K562 (cell line): ENCODE results near the gene SLC16A10. TPM values are rescaled to one million over a fixed set of nuclear protein-coding genes. Genes with fewer than 3 reads are reported as not detected.

ENCODE experiments used
- C11orf30 ChIP-seq: fragments of 450-650 bp; IDR thresholded peaks from 2 replicates; pipeline ENCODE4 v1.6.1; 2016; ENCODE audit warnings: low read depth, mild to moderate bottlenecking
- DNMT1 ChIP-seq: fragments of 450-650 bp; IDR thresholded peaks from 2 replicates; pipeline ENCODE4 v1.6.1; 2016; ENCODE audit warnings: antibody characterized with exemption, mild to moderate bottlenecking
- KDM4B ChIP-seq, 2 experiments: fragments of 450-650 bp in 1 of 2; sonication (generic) in 1 of 2; IDR thresholded peaks; 2 replicates each; pipeline ENCODE4 v1.6.1; 2016 to 2017; ENCODE audit warnings: borderline replicate concordance in 2 of 2, antibody characterized with exemption in 1 of 2, low read depth in 1 of 2, mild to moderate bottlenecking in 1 of 2
- KDM5B ChIP-seq: fragments of 200-600 bp; sonication (generic); IDR thresholded peaks from 2 replicates; pipeline ENCODE4 v1.6.1; 2012; ENCODE audit warnings: low read depth, mild to moderate bottlenecking, moderate library complexity, low read length, control low read depth, inconsistent platforms; ENCODE audit not compliant: insufficient replicate concordance
- KLF1 ChIP-seq: fragments of 450-650 bp; IDR thresholded peaks from 2 replicates; pipeline ENCODE4 v1.6.1; 2016; ENCODE audit warnings: missing genetic modification characterization, missing compliant biosample characterization
- L3MBTL2 ChIP-seq: fragments of 450-650 bp; IDR thresholded peaks from 2 replicates; pipeline ENCODE4 v1.6.1; 2016; ENCODE audit warnings: mild to moderate bottlenecking, moderate library complexity
- MAZ ChIP-seq, 2 experiments: fragments of 450-650 bp in 1 of 2; sonication (generic) in 1 of 2; formaldehyde crosslinking; IDR thresholded peaks in 1 of 2; conservative IDR thresholded peaks in 1 of 2; 2 replicates each; pipeline versions ENCODE4 v1.4.0 to v1.5.0; 2020; ENCODE audit warnings: mild to moderate bottlenecking in 1 of 2, missing genetic modification reagents in 1 of 2
- NCOA2 ChIP-seq, 2 experiments: fragments of 450-650 bp; IDR thresholded peaks; 2 replicates each; pipeline ENCODE4 v1.6.1; 2018; ENCODE audit warnings: mild to moderate bottlenecking in 2 of 2, moderate library complexity in 1 of 2; ENCODE audit not compliant: partially characterized antibody in 2 of 2
- OTX1 ChIP-seq: fragments of 450-650 bp; formaldehyde crosslinking; IDR thresholded peaks from 2 replicates; pipeline ENCODE4 v1.4.0; 2022; ENCODE audit warnings: mild to moderate bottlenecking
- PHF21A ChIP-seq: fragments of 450-650 bp; IDR thresholded peaks from 2 replicates; pipeline ENCODE4 v1.6.1; 2017; ENCODE audit warnings: low read depth, borderline replicate concordance
- RAD21 ChIP-seq, 2 experiments: fragments of 250-450 bp in 1 of 2; fragments of 450-650 bp in 1 of 2; sonication (Bioruptor Pico) in 1 of 2; formaldehyde crosslinking in 1 of 2; IDR thresholded peaks in 1 of 2; conservative IDR thresholded peaks in 1 of 2; 2 replicates each; pipeline versions ENCODE4 v1.4.0 to v1.8.0; 2020 to 2022; ENCODE audit warnings: mild to moderate bottlenecking in 2 of 2, moderate library complexity in 1 of 2
- SAP30 ChIP-seq: fragments of 200-600 bp; sonication (generic); IDR thresholded peaks from 2 replicates; pipeline ENCODE4 v1.6.1; 2012; ENCODE audit warnings: borderline replicate concordance, low read depth, mild to moderate bottlenecking, moderate library complexity, low read length, control low read depth, inconsistent platforms; ENCODE audit not compliant: insufficient read depth, poor library complexity, severe bottlenecking
- SMAD1 ChIP-seq: fragments of 150-350 bp; IDR thresholded peaks from 2 replicates; pipeline ENCODE4 v1.6.1; 2014; ENCODE audit warnings: low read length, low read depth; ENCODE audit not compliant: partially characterized antibody
- TAF1 ChIP-seq: IDR thresholded peaks from 2 replicates; pipeline ENCODE4 v1.6.1; 2011; ENCODE audit warnings: mild to moderate bottlenecking, low read length, moderate library complexity; ENCODE audit not compliant: insufficient read depth, control insufficient read depth, severe bottlenecking; ENCODE audit errors: extremely low read depth
- ZBED1 ChIP-seq: IDR thresholded peaks from 2 replicates; pipeline ENCODE4 v1.6.1; 2014
- ZC3H4 ChIP-seq: sonication (generic); formaldehyde crosslinking; IDR thresholded peaks from 2 replicates; pipeline ENCODE4 v1.9.0; 2021; ENCODE audit warnings: missing genetic modification reagents, borderline replicate concordance
- ZNF561 ChIP-seq: fragments of 450-650 bp; formaldehyde crosslinking; conservative IDR thresholded peaks from 2 replicates; pipeline ENCODE4 v1.4.0; 2020; ENCODE audit warnings: mild to moderate bottlenecking, moderate library complexity
- ZNF75A ChIP-seq: fragments of 450-650 bp; formaldehyde crosslinking; IDR thresholded peaks from 2 replicates; pipeline ENCODE4 v1.4.0; 2020; ENCODE audit warnings: mild to moderate bottlenecking
- ZSCAN32 ChIP-seq: fragments of 450-650 bp; formaldehyde crosslinking; IDR thresholded peaks from 2 replicates; pipeline ENCODE4 v1.4.0; 2020; ENCODE audit warnings: mild to moderate bottlenecking, moderate library complexity
- polyA plus RNA-seq, 8 experiments: library from polyadenylated mRNA; depleted of rRNA in 4 of 8; stranded (reverse) in 5 of 8; unstranded in 3 of 8; fragments of >200 nt; fragmentation: Nextera tagmentation in 2 of 8; fragmentation: Illumina TruSeq in 1 of 8; extraction: Ambion mirVana in 2 of 8; extraction: Trizol in 1 of 8; gene quantifications; 2 replicates each; pipeline versions ENCODE4 v1.2.1 to v1.2.3, GENCODE V29; 2011 to 2014; ENCODE audit warnings: inconsistent platforms in 1 of 8, missing spikeins in 1 of 8
- total RNA-seq, 7 experiments: library from RNA; depleted of rRNA in 6 of 7; stranded (reverse); fragments of >200 nt in 6 of 7; fragmentation: Illumina TruSeq in 2 of 7; extraction: Trizol in 2 of 7; gene quantifications; 2 replicates each; pipeline versions ENCODE4 v1.2.1 to v1.2.3, GENCODE V29; 2011 to 2021; ENCODE audit warnings: low replicate concordance in 1 of 7
- TF ChIP-seq, protein P1 (sequence below): fragments of 250-450 bp; sonication (Bioruptor Pico); IDR thresholded peaks from 2 replicates; pipeline ENCODE4 v1.4.0; 2020; ENCODE audit warnings: mild to moderate bottlenecking, moderate library complexity
- TF ChIP-seq, protein P2 (sequence below): fragments of 450-650 bp; formaldehyde crosslinking; IDR thresholded peaks from 2 replicates; pipeline ENCODE4 v1.4.0; 2020; ENCODE audit warnings: mild to moderate bottlenecking
- TF ChIP-seq, protein P3 (sequence below): sonication (generic); formaldehyde crosslinking; IDR thresholded peaks from 2 replicates; pipeline ENCODE4 v1.8.1; 2023; ENCODE audit warnings: mild to moderate bottlenecking, missing genetic modification reagents

Gene SLC16A10
- total and polyA plus RNA-seq, 9 of the 15 experiments (the other 6 are each of a cell fraction or from before 2014, with no cell fraction given), result 0.02 to 0.54 (median 0.24) TPM; not detected in 4

GRCh38 chr6:111259089-111259831, 172.0 kb downstream of the SLC16A10 start (continued):
- TF ChIP-seq, protein P1, sequence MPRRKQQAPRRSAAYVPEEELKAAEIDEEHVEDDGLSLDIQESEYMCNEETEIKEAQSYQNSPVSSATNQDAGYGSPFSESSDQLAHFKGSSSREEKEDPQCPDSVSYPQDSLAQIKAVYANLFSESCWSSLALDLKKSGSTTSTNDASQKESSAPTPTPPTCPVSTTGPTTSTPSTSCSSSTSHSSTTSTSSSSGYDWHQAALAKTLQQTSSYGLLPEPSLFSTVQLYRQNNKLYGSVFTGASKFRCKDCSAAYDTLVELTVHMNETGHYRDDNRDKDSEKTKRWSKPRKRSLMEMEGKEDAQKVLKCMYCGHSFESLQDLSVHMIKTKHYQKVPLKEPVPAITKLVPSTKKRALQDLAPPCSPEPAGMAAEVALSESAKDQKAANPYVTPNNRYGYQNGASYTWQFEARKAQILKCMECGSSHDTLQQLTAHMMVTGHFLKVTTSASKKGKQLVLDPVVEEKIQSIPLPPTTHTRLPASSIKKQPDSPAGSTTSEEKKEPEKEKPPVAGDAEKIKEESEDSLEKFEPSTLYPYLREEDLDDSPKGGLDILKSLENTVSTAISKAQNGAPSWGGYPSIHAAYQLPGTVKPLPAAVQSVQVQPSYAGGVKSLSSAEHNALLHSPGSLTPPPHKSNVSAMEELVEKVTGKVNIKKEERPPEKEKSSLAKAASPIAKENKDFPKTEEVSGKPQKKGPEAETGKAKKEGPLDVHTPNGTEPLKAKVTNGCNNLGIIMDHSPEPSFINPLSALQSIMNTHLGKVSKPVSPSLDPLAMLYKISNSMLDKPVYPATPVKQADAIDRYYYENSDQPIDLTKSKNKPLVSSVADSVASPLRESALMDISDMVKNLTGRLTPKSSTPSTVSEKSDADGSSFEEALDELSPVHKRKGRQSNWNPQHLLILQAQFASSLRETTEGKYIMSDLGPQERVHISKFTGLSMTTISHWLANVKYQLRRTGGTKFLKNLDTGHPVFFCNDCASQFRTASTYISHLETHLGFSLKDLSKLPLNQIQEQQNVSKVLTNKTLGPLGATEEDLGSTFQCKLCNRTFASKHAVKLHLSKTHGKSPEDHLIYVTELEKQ (CRISPR knock-in tag), result no peak
- TF ChIP-seq C11orf30, result peak; percentile 48
- peak; percentile 25 for TF ChIP-seq SAP30
- TF ChIP-seq ZNF75A (CRISPR knock-in tag), result no peak
- TF ChIP-seq ZSCAN32 (CRISPR knock-in tag), result no peak
- TF ChIP-seq L3MBTL2, result peak; percentile 98
- no peak; the same call in 1 of the 2 replicates for TF ChIP-seq ZC3H4 (CRISPR knock-in tag)
- TF ChIP-seq, protein P2, sequence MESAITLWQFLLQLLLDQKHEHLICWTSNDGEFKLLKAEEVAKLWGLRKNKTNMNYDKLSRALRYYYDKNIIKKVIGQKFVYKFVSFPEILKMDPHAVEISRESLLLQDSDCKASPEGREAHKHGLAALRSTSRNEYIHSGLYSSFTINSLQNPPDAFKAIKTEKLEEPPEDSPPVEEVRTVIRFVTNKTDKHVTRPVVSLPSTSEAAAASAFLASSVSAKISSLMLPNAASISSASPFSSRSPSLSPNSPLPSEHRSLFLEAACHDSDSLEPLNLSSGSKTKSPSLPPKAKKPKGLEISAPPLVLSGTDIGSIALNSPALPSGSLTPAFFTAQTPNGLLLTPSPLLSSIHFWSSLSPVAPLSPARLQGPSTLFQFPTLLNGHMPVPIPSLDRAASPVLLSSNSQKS (CRISPR knock-in tag), result no peak
- peak in 1 of 2 experiments; percentile 61; a peak in 1 of 4 replicates for TF ChIP-seq KDM4B (IDR thresholded peaks at IDR 0.05; ENCODE audit: borderline replicate concordance in 2 of 2, low read depth in 1 of 2)
- peak; percentile 98 for TF ChIP-seq RAD21 (CRISPR knock-in tag; conservative IDR thresholded peaks at IDR 0.05 in 1 of 2, IDR thresholded peaks at IDR 0.05 in 1 of 2)
- no peak for TF ChIP-seq OTX1
- TF ChIP-seq MAZ (CRISPR knock-in tag; conservative IDR thresholded peaks at IDR 0.05 in 1 of 2, IDR thresholded peaks at IDR 0.05 in 1 of 2), result peak; percentile 64 to 81
- TF ChIP-seq, protein P3, sequence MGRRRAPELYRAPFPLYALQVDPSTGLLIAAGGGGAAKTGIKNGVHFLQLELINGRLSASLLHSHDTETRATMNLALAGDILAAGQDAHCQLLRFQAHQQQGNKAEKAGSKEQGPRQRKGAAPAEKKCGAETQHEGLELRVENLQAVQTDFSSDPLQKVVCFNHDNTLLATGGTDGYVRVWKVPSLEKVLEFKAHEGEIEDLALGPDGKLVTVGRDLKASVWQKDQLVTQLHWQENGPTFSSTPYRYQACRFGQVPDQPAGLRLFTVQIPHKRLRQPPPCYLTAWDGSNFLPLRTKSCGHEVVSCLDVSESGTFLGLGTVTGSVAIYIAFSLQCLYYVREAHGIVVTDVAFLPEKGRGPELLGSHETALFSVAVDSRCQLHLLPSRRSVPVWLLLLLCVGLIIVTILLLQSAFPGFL (CRISPR knock-in tag), result no peak
- no peak for TF ChIP-seq DNMT1
- TF ChIP-seq TAF1, result peak; percentile 71
- no peak for TF ChIP-seq PHF21A
- TF ChIP-seq ZNF561 (CRISPR knock-in tag), result no peak
- TF ChIP-seq NCOA2 (IDR thresholded peaks at IDR 0.05; ENCODE audit: partially characterized antibody in 2 of 2), result no peak
- no peak for TF ChIP-seq ZBED1
- TF ChIP-seq SMAD1, result peak; percentile 67
- TF ChIP-seq KDM5B, result peak; percentile 77
- no peak for TF ChIP-seq KLF1 (tag)
